SK-N-SH (cell line): ENCODE data around the gene AGBL1.

ENCODE experiments used
- CTCF ChIP-seq: fragments of 200-600 bp; sonication (generic); IDR thresholded peaks from 2 replicates; pipeline ENCODE4 v1.6.1; 2017; ENCODE audit warnings: antibody characterized with exemption, mild to moderate bottlenecking, moderate library complexity
- ELF1 ChIP-seq: IDR thresholded peaks from 2 replicates; pipeline ENCODE4 v1.4.0; 2012
- POLR2AphosphoS5 ChIP-seq: IDR thresholded peaks from 2 replicates; pipeline ENCODE4 v1.6.1; 2012; ENCODE audit warnings: low read depth, low read length

GRCh38 chr15:86284635-86285034, 205.0 kb downstream of the AGBL1 start:
- TF ChIP-seq CTCF (no peak), ELF1 (no peak), POLR2AphosphoS5 (no peak)
